Epidermal melanocyte (primary cell): ENCODE data around the gene GAGE12E.
"Not testable (repeated sequence)": the region's sequence is repeated elsewhere in the genome, so short reads cannot be mapped to it uniquely, and the experiment has no call there.

Experiments used
- DNase-seq: peaks from one replicate; pipeline ENCODE4 v3.0.0; 2011; ENCODE audit warnings: low spot score; ENCODE audit not compliant: insufficient read length

GAGE12E gene

GRCh38 chrX:49550989-49551388 lies at the start of gene GAGE12E:
GAGE12E (plus strand) TSS chrX:49551289; CDS start chrX:49552444, 1,155 bp downstream.
- DNase-seq, result not testable (repeated sequence)

- DNase-seq, result not testable (repeated sequence)
Measured at GRCh38 chrX:49531877-49532276, 19.2 kb upstream of the GAGE12E start, which contains the start of gene GAGE12C. GAGE12C (plus strand) TSS chrX:49532177; CDS start chrX:49533332, 1,155 bp downstream.

- not testable (repeated sequence) for DNase-seq
Measured at GRCh38 chrX:49541433-49541832, 9.7 kb upstream of the GAGE12E start, which contains the start of gene GAGE12D. GAGE12D (plus strand) TSS chrX:49541733; CDS start chrX:49542888, 1,155 bp downstream.

- DNase-seq, result not testable (repeated sequence)
Measured at GRCh38 chrX:49560542-49560941, 9.5 kb downstream of the GAGE12E start, which contains the start of gene GAGE12F. GAGE12F (plus strand) TSS chrX:49560842; CDS start chrX:49561997, 1,155 bp downstream.

GRCh38 chrX:49568728-49569127 lies 17.6 kb downstream of the GAGE12E start:
- DNase-seq, result not testable (repeated sequence)

GRCh38 chrX:49569152-49569551 lies 18.1 kb downstream of the GAGE12E start:
- not testable (repeated sequence) for DNase-seq

- DNase-seq, result not testable (repeated sequence)
Measured at GRCh38 chrX:49570100-49570499, 19.0 kb downstream of the GAGE12E start, which contains the start of gene GAGE12G. GAGE12G (plus strand) TSS chrX:49570400; CDS start chrX:49571555, 1,155 bp downstream.

GRCh38 chrX:49579649-49580048 lies 28.6 kb downstream of the GAGE12E start, which contains the start of gene GAGE12H:
GAGE12H (plus strand) TSS chrX:49579949; CDS start chrX:49581104, 1,155 bp downstream.
- DNase-seq, result not testable (repeated sequence)

GRCh38 chrX:49589196-49589595 lies 38.1 kb downstream of the GAGE12E start, which contains the start of gene GAGE2A:
GAGE2A (plus strand) TSS chrX:49589496; CDS start chrX:49590651, 1,155 bp downstream.
- DNase-seq, result not testable (repeated sequence)

GRCh38 chrX:49589769-49590478 lies 38.8 kb downstream of the GAGE12E start:
- not testable (repeated sequence) for DNase-seq

GRCh38 chrX:49590488-49590887 lies 39.4 kb downstream of the GAGE12E start:
- not testable (repeated sequence) for DNase-seq

GRCh38 chrX:49598720-49599119 lies 47.6 kb downstream of the GAGE12E start, which contains the start of gene GAGE1:
GAGE1 (plus strand) TSS chrX:49599020; CDS start chrX:49600175, 1,155 bp downstream.
- not testable (repeated sequence) for DNase-seq
